H1 (cell line): ENCODE data around the gene DAPK1. TPM values are rescaled to one million over a fixed set of nuclear protein-coding genes. Genes with fewer than 3 reads are reported as not detected.

Experiments
- CTCF ChIA-PET: fragments of 300-600 bp; sonication (Branson Sonifier 250); formaldehyde crosslinking; loops from one replicate; lab custom pipeline; 2021; ENCODE audit not compliant: partially characterized antibody; lab: Charles Lee
- POLR2A ChIA-PET: fragments of 300-600 bp; sonication (Branson Sonifier 250); formaldehyde crosslinking; loops from one replicate; lab custom pipeline; 2021; ENCODE audit warnings: inconsistent platforms; ENCODE audit not compliant: partially characterized antibody; lab: Charles Lee
- DNase-seq, 2 experiments: peaks; one replicate each; pipeline versions ENCODE4 v3.0.0 to v3.0.0-alpha.2; 2010 to 2022; ENCODE audit warnings: low spot score in 2 of 2, low read depth in 1 of 2, mixed read lengths in 1 of 2
- FAIRE-seq: peaks from 2 replicates; lab custom pipeline; 2011; peaks lifted over from hg19 to GRCh38; lab: Jason Lieb, UNC
- H2AFZ ChIP-seq: 2 replicates; pipeline ENCODE4 v1.8.1; 2012; ENCODE audit warnings: low read length, inconsistent platforms
- H2AK5ac ChIP-seq: 2 replicates; pipeline ENCODE4 v1.6.1; 2013; ENCODE audit warnings: low read depth, low read length
- H2BK120ac ChIP-seq: replicated peaks from 2 replicates; pipeline ENCODE3; 2013; ENCODE audit warnings: low read depth, low read length, inconsistent platforms
- H2BK12ac ChIP-seq: 2 replicates; pipeline ENCODE4 v1.6.1; 2013; ENCODE audit warnings: low read depth, low read length
- H2BK15ac ChIP-seq: 2 replicates; pipeline ENCODE4 v1.6.1; 2013; ENCODE audit warnings: low read length
- H2BK20ac ChIP-seq: 2 replicates; pipeline ENCODE4 v1.6.1; 2013; ENCODE audit warnings: low read length
- H2BK5ac ChIP-seq: 2 replicates; pipeline ENCODE4 v1.6.1; 2013; ENCODE audit warnings: low read depth, low read length
- H3K14ac ChIP-seq: 2 replicates; pipeline ENCODE4 v1.6.1; 2013; ENCODE audit warnings: inconsistent platforms; ENCODE audit not compliant: insufficient read length
- H3K18ac ChIP-seq: 2 replicates; pipeline ENCODE4 v1.6.1; 2013; ENCODE audit warnings: low read length; ENCODE audit errors: extremely low read depth
- H3K23ac ChIP-seq: 2 replicates; pipeline ENCODE4 v1.6.1; 2013; ENCODE audit warnings: inconsistent platforms; ENCODE audit not compliant: insufficient read length
- H3K23me2 ChIP-seq: 2 replicates; pipeline ENCODE4 v1.6.1; 2013; ENCODE audit warnings: low read depth, low read length
- H3K27ac ChIP-seq: 2 replicates; pipeline ENCODE4 v1.6.1; 2011; ENCODE audit warnings: low read depth, low read length, inconsistent platforms
- H3K27me3 ChIP-seq, 4 experiments: replicated peaks in 1 of 4; 1 replicate in 1 of 4; 2 replicates in 3 of 4; pipeline versions ENCODE4 v1.6.1 to v1.8.1; 2011 to 2013; ENCODE audit warnings: low read length in 3 of 4, mild to moderate bottlenecking in 3 of 4, inconsistent platforms in 2 of 4, mixed read lengths in 2 of 4, moderate library complexity in 1 of 4; ENCODE audit not compliant: control insufficient read depth in 3 of 4, insufficient read depth in 3 of 4; ENCODE audit errors: extremely low read depth in 1 of 4
- H3K36me3 ChIP-seq, 4 experiments: 2 replicates each; pipeline versions ENCODE4 v1.6.1 to v1.8.1; 2011 to 2013; ENCODE audit warnings: mild to moderate bottlenecking in 4 of 4, low read length in 3 of 4, moderate library complexity in 2 of 4, control low read depth in 1 of 4, inconsistent platforms in 1 of 4; ENCODE audit not compliant: insufficient read depth in 4 of 4, control insufficient read depth in 2 of 4
- H3K4ac ChIP-seq: replicated peaks from 2 replicates; pipeline ENCODE3; 2013; ENCODE audit warnings: low read length, low read depth, mixed read lengths, inconsistent platforms; ENCODE audit not compliant: insufficient read length
- H3K4me1 ChIP-seq, 4 experiments: replicated peaks in 1 of 4; 1 replicate in 1 of 4; 2 replicates in 3 of 4; pipeline versions ENCODE4 v1.6.1 to v1.8.1; 2011 to 2013; ENCODE audit warnings: low read length in 3 of 4, inconsistent platforms in 2 of 4, mixed read lengths in 1 of 4; ENCODE audit not compliant: insufficient read depth in 4 of 4, control insufficient read depth in 3 of 4
- H3K4me2 ChIP-seq, 2 experiments: 2 replicates each; pipeline versions ENCODE4 v1.6.1 to v1.8.1; 2011 to 2013; ENCODE audit warnings: low read depth in 2 of 2, low read length in 2 of 2, control low read depth in 1 of 2, inconsistent platforms in 1 of 2, mild to moderate bottlenecking in 1 of 2; ENCODE audit not compliant: insufficient read depth in 1 of 2
- H3K4me3 ChIP-seq, 4 experiments: fragments of 200-600, 300-600 bp in 1 of 4; sonication (generic), shearing (Covaris generic), sonication (Bioruptor Twin) in 1 of 4; 2 replicates each; pipeline versions ENCODE4 v1.5.1 to v1.8.1; 2011 to 2016; ENCODE audit warnings: low read length in 4 of 4, low read depth in 3 of 4, control low read depth in 2 of 4, inconsistent platforms in 2 of 4, mild to moderate bottlenecking in 2 of 4, mixed read lengths in 1 of 4, moderate library complexity in 1 of 4; ENCODE audit not compliant: insufficient read depth in 2 of 4; ENCODE audit errors: extremely low read depth in 1 of 4
- H3K56ac ChIP-seq: replicated peaks from 2 replicates; pipeline ENCODE3; 2013; ENCODE audit warnings: low read depth, mild to moderate bottlenecking, mixed read lengths, low read length, inconsistent platforms; ENCODE audit not compliant: insufficient read length
- H3K79me1 ChIP-seq: 2 replicates; pipeline ENCODE4 v1.6.1; 2013; ENCODE audit warnings: low read depth, low read length, control low read depth
- H3K79me2 ChIP-seq, 2 experiments: 2 replicates each; pipeline versions ENCODE4 v1.6.1 to v1.8.1; 2012 to 2013; ENCODE audit warnings: low read length in 2 of 2, mild to moderate bottlenecking in 2 of 2, inconsistent platforms in 1 of 2; ENCODE audit not compliant: insufficient read depth in 2 of 2, control insufficient read depth in 1 of 2
- H3K9ac ChIP-seq, 4 experiments: replicated peaks in 1 of 4; 1 replicate in 1 of 4; 2 replicates in 3 of 4; pipeline versions ENCODE4 v1.6.1 to v1.8.1; 2011 to 2013; ENCODE audit warnings: low read depth in 3 of 4, low read length in 3 of 4, control low read depth in 2 of 4, mild to moderate bottlenecking in 2 of 4, moderate library complexity in 2 of 4, inconsistent platforms in 1 of 4; ENCODE audit errors: extremely low read depth in 1 of 4
- H3K9me3 ChIP-seq, 2 experiments: 2 replicates each; pipeline versions ENCODE4 v1.6.1 to v1.8.1; 2012 to 2013; ENCODE audit warnings: mild to moderate bottlenecking in 2 of 2, moderate library complexity in 2 of 2, control low read depth in 1 of 2, inconsistent platforms in 1 of 2, low read depth in 1 of 2, low read length in 1 of 2, mixed read lengths in 1 of 2; ENCODE audit not compliant: insufficient read depth in 2 of 2
- H4K20me1 ChIP-seq, 2 experiments: replicated peaks in 1 of 2; 2 replicates each; pipeline versions ENCODE3 to v1.8.1; 2011 to 2013; ENCODE audit warnings: inconsistent platforms in 2 of 2, low read length in 2 of 2, mild to moderate bottlenecking in 1 of 2; ENCODE audit not compliant: insufficient read depth in 2 of 2, control insufficient read depth in 1 of 2
- H4K5ac ChIP-seq: 2 replicates; pipeline ENCODE4 v1.6.1; 2013; ENCODE audit warnings: low read length, low read depth, mixed read lengths, inconsistent platforms; ENCODE audit not compliant: insufficient read length
- H4K8ac ChIP-seq: 2 replicates; pipeline ENCODE4 v1.8.0; 2013; ENCODE audit warnings: mild to moderate bottlenecking, moderate library complexity, low read length, inconsistent platforms; ENCODE audit not compliant: insufficient read depth; ENCODE audit errors: extremely low read depth
- H4K91ac ChIP-seq: replicated peaks from 2 replicates; pipeline ENCODE3; 2013; ENCODE audit warnings: low read length, mixed read lengths, inconsistent platforms; ENCODE audit not compliant: insufficient read length
- CTCF ChIP-seq, 3 experiments: IDR thresholded peaks; 1 replicate in 2 of 3; 2 replicates in 1 of 3; pipeline versions ENCODE4 v1.5.1 to v1.6.1; 2011; ENCODE audit warnings: low read length in 3 of 3, mild to moderate bottlenecking in 3 of 3, inconsistent platforms in 2 of 3, low read depth in 1 of 3, moderate library complexity in 1 of 3; ENCODE audit not compliant: insufficient read depth in 1 of 3; ENCODE audit errors: control extremely low read depth in 1 of 3
- KDM1A ChIP-seq: fragments of 200-600, 300-600 bp; sonication (generic); IDR thresholded peaks from 2 replicates; pipeline ENCODE4 v1.7.1; 2016; ENCODE audit warnings: mild to moderate bottlenecking, low read length, borderline replicate concordance
- MAX ChIP-seq: IDR thresholded peaks from 2 replicates; pipeline ENCODE4 v1.6.1; 2012; ENCODE audit warnings: inconsistent platforms
- PHF8 ChIP-seq: fragments of 200-600 bp; sonication (generic); conservative IDR thresholded peaks from 2 replicates; pipeline ENCODE4 v1.7.1; 2012; ENCODE audit warnings: low read depth, mild to moderate bottlenecking, inconsistent platforms, low read length, moderate library complexity
- RAD21 ChIP-seq, 2 experiments: IDR thresholded peaks in 1 of 2; conservative IDR thresholded peaks in 1 of 2; 2 replicates each; pipeline ENCODE4 v1.6.1; 2011; ENCODE audit warnings: low read depth in 2 of 2, low read length in 2 of 2, improper control_type of control experiment in 1 of 2, inconsistent platforms in 1 of 2, mild to moderate bottlenecking in 1 of 2, moderate library complexity in 1 of 2
- SIX5 ChIP-seq: IDR thresholded peaks from 2 replicates; pipeline ENCODE4 v1.6.1; 2011; ENCODE audit warnings: mild to moderate bottlenecking, low read depth, low read length
- SP1 ChIP-seq: IDR thresholded peaks from 2 replicates; pipeline ENCODE4 v1.6.1; 2011; ENCODE audit warnings: low read depth, low read length
- WGBS, 2 experiments: shearing (Covaris generic) in 1 of 2; methylation state at CpG; one replicate each; pipeline versions ENCODE4 v1.1.6 to v1.1.7; 2013 to 2015; ENCODE audit warnings: low lambda C conversion rate in 2 of 2, mixed read lengths in 2 of 2, inconsistent platforms in 1 of 2, low coverage in 1 of 2, missing lambda C conversion rate in 1 of 2; ENCODE audit not compliant: insufficient replicate concordance in 2 of 2, insufficient coverage in 1 of 2, insufficient read length in 1 of 2; ENCODE audit errors: extremely low coverage in 1 of 2, missing lambda C conversion rate in 1 of 2; 5-methylcytosine and 5-hydroxymethylcytosine counted together
- polyA plus RNA-seq, 7 experiments: library from polyadenylated mRNA; depleted of rRNA in 3 of 7; stranded (reverse) in 5 of 7; unstranded in 2 of 7; fragments of >200 nt in 5 of 7; fragments of 200-250 nt in 2 of 7; gene quantifications; 1 replicate in 5 of 7; 2 replicates in 1 of 7; 4 replicates in 1 of 7; pipeline versions ENCODE4 v1.2.1 to v1.2.3, GENCODE V29; 2011 to 2013; ENCODE audit warnings: missing spikeins in 2 of 7, mixed read lengths in 2 of 7
- total RNA-seq: library from RNA; stranded (reverse); fragmentation: NEBNext Ultra II Directional; extraction: Animal tissue kit (Norgen Biotek cat#: 25700); gene quantifications from 2 replicates; pipeline ENCODE4 v1.2.1, GENCODE V29; 2021

Gene DAPK1
- total and polyA plus RNA-seq, 2 of the 8 experiments (the other 6 are each of a cell fraction or from before 2014, with no cell fraction given): 62.4 to 131 TPM

- peak; percentile 28 for FAIRE-seq
Observed at GRCh38 chr9:87581949-87582637, 84.4 kb downstream of the DAPK1 start.

More at GRCh38 chr9:87581949-87582637, 84.4 kb downstream of the DAPK1 start:
- no peak overlapping the region for H3K56ac ChIP-seq
- H3K4ac ChIP-seq: no peak overlapping the region
- peak overlapping the region; percentile 36; the same call in 1 of the 2 replicates for H2BK20ac ChIP-seq
- no peak overlapping the region for H3K18ac ChIP-seq
- H2BK5ac ChIP-seq: no peak overlapping the region
- peaks cover 0 to 71% of the 10 kb centered on the region in 2 experiments; a peak in 3 of 4 replicates for H3K79me2 ChIP-seq
- H3K79me1 ChIP-seq: peaks cover 10% of the 10 kb centered on the region
- no peak overlapping the region for H3K4me3 ChIP-seq
- H3K23ac ChIP-seq: no peak overlapping the region
- POLR2A ChIA-PET: interaction anchor here (0.7 to 1.0 kb wide), 2 partner anchors 11 to 244 kb away, joined by 3 to 6 read pairs; no protein-coding TSS in a partner anchor
- H3K36me3 ChIP-seq: no peaks in the 10 kb centered on the region
- no peak overlapping the region for H2BK12ac ChIP-seq
- H4K5ac ChIP-seq: no peak overlapping the region
- no peak overlapping the region for H4K8ac ChIP-seq
- no peaks in the 10 kb centered on the region for H3K9me3 ChIP-seq
- H2AK5ac ChIP-seq: no peak overlapping the region
- H3K9ac ChIP-seq: no peak overlapping the region
- no peak overlapping the region for H2BK120ac ChIP-seq
- H3K23me2 ChIP-seq: no peaks in the 10 kb centered on the region
- TF ChIP-seq SIX5: no peak
- no peak for TF ChIP-seq RAD21 (IDR thresholded peaks at IDR 0.05 in 1 of 2, conservative IDR thresholded peaks at IDR 0.05 in 1 of 2; ENCODE audit: low read depth in 2 of 2, low read length in 2 of 2)
- no peak for TF ChIP-seq CTCF (IDR thresholded peaks at IDR 0.05; ENCODE audit: control extremely low read depth in 1 of 3, insufficient read depth in 1 of 3, low read depth in 1 of 3, low read length in 3 of 3)
- TF ChIP-seq SP1: no peak
- no peak for TF ChIP-seq KDM1A
- no peak for TF ChIP-seq PHF8
- no peak for TF ChIP-seq MAX
- no peak overlapping the region for H3K4me2 ChIP-seq
- H3K27ac ChIP-seq: no peak overlapping the region
- WGBS, 2 experiments: 93% methylated on average over 9 of the region's 10 CpGs; no CpG with 5 or more reads in 1 of the 2 experiments
- no peak overlapping the region for H2BK15ac ChIP-seq
- no peak overlapping the region for H3K14ac ChIP-seq
- peaks cover 1 to 2% of the 10 kb centered on the region in 2 experiments for H4K20me1 ChIP-seq
- H4K91ac ChIP-seq: no peak overlapping the region
- no peaks in the 10 kb centered on the region for H3K27me3 ChIP-seq
- CTCF ChIA-PET: interaction anchor here (1.1 kb wide), 1 partner anchor 103 kb away, joined by 3 read pairs; no protein-coding TSS in a partner anchor
- H3K4me1 ChIP-seq: peaks cover 0 to 3% (median 0%) of the 10 kb centered on the region in 4 experiments; a peak in 1 of 7 replicates
- no peak for DNase-seq
- no peak overlapping the region for H2AFZ ChIP-seq
